Fibroblast of skin of abdomen (primary cell): ENCODE results near the gene TIMP2.
"Not testable (repeated sequence)": the region's sequence is repeated elsewhere in the genome, so short reads cannot be mapped to it uniquely, and the experiment has no call there.

Experiments used
- DNase-seq: peaks from one replicate; pipeline ENCODE4 v3.0.0-alpha.2; 2013

Gene TIMP2

DNA sequence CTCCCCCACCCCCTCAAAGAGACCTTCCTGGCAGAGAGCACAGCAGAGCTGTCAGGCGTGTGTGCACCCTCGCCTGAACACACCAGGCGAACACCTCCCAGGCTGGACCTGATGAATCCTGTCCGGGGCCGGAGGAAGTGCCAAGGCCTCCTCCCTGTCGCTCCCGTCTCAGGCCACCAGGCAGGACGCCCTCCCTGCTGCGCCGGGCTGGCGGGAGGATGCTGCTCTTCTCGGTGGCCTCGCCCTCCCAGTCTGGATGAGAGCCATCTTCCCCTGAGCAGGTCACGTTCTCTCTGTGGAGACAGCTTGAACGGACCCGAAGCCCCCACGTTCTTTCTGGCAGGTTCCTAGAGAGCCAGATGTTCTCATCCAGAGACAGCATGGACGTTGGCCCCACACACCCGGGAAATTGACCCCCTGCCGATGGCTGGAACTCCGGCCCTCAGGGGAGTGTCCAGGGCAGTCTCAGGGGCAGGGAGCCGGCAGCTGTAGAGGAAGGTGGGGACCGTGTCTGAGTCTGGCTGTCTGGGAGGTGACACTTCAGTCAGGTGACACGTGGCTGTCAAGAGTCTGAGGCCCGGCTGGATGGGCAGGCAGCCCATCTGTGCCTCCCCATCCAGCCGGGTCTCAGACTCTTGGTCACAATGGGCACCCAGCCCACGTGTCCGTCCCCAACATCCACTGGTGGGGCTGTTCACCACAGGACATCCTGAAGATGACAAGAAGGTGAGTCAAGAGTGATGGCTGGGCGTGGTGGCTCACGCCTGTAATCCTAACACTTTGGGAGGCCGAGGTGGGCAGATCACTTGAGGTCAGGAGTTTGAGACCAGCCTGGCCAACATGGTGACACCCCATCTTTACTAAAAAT, 5.0 kb upstream of the TIMP2 start:
- DNase-seq, result no peak

DNA sequence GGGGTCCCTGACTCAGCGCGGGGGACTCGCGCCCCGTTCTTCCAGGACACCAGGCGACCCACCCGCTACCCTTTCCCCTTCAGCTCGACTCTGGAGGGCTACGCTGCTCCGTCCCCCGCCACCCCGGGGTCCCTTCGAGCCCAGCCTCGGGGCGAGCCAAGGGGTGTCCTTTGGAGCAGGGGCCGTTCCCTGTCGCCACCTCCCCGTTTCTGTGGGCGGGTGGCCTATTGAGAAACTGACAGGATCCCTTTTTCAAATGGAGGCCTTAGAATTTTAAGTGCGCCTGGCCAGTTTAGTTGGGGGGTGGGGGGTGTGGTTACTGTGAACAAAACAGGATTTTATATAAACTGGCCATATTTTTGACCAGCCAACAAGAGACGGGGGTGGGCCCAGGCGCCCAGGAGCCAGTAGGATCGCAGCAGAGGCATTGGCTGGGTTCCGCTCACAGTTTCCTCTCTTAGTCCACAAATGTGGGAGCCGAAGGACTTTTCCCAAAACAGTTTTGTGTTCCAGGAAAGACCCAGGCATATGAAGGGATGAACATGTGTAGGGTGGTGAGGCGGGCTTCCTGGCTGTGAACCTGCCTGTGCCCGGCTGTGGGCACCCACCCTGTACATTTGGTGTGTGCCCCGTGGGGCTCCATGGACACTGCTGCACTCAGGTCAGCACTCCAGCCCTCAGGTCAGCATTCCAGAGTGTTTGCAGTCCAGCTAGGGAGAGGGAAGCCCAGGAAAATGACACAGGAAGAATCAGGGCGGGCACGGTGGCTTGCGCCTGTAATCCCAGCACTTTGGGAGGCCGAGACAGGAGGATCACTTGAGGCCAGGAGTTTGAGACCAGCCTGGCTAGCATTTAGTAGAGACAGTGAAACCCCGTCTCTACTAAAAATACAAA, 722 bp upstream of the TIMP2 start:
- DNase-seq, result peak; percentile 71

DNA sequence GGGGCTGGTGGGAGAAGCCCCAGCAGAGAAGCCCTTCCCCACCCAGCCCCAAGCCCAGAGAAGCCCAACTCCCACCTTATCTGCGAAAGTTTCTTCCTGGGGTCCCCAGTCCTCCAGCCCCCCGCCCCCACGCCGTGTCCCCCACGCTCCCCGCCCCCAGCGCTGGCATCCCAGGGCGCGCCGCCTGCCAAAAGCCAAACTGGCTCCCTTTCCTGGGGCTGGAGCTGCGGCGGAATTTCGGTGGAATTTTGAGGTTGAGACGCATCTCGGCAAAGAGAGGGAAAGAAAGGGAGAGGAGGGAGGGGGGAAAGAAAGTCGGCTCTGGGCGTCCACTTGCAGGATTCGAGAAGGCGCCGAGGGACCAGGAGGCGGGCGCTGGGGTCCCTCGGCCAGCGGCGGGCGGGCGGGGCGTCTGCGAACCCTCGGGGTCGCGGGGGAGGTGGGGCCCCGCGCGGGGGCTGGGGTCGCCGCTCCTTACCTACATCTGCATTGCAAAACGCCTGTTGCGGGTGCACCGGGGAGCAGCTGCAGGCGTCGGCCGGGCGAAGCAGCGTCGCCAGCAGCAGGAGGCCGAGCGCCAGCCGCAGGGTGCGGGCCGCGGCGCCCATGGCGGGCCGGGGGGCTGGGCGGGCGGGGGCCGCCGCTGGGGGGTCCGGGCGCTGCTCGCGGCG, 571 bp downstream of the TIMP2 start:
- peak; percentile 48 for DNase-seq

DNA sequence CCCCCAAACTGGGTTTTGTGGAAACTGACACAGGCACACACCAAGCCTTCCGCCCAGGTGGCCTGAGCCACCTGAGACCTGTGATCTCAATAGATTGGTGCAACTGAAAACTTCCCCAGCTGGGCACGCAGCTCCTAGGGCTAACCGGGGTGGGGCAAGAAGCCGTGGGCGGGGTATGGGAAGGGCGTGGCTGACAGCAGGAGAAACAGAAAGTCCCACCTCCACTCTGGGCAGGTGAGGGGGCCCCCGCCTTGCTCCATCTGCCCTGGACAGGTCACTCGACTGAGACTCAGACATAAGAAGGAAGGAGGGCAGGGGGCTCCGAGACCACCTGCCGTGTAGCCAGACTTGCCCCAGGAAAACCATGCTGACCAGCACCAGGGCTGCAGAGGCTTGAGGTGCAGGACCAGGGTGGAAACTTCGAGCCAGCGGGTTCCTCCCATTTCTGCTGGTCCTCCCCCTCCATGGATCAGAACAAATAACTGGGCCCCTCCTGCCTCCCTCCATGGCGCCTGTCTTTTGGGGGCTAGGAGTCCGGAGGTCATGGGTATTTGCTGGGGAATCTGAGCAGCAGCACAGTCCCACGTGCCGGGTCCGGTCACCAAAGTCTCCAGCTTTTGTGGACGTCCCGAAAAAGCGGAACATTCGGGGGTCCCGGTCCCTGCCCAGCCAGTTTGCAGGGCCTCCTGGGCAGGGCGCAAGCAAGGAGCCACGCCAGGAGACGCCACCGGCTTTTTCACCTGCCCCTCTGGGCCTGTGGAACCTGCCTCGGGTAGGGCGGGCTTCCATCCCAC, 1.3 kb downstream of the TIMP2 start:
- DNase-seq, result no peak

DNA sequence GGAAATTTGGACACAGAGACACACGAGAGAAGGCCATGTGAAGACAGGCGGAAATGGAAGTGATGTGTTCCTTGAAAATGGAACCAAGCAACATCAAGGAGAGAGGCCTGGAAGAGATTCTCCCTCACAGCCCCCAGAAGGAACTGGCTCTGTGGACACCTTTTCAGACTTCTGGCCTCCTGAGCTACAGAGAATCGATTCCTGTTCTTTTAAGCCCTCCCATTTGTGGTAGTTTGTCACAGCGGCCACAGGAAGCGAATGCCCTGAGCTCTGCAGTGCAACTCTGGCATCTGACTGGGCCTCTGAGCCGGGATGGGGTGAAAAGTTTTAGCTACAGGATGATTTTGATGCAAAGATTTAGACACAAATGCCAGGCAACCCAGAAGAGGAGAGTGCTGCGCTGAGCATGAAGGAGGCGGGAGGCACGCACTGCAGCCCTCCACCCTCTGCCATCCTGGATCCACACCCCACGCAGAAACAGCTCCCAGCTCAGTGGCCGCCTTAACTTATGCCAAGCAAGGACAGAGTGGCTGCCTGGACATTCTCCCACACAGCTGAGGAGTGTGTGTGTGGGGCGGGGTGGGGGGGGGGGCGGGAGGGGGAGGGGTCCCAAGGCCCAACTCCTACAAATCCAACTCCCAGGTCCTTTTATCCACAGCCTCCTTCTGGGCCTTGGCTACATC, 2.2 kb downstream of the TIMP2 start:
- no peak for DNase-seq

DNA sequence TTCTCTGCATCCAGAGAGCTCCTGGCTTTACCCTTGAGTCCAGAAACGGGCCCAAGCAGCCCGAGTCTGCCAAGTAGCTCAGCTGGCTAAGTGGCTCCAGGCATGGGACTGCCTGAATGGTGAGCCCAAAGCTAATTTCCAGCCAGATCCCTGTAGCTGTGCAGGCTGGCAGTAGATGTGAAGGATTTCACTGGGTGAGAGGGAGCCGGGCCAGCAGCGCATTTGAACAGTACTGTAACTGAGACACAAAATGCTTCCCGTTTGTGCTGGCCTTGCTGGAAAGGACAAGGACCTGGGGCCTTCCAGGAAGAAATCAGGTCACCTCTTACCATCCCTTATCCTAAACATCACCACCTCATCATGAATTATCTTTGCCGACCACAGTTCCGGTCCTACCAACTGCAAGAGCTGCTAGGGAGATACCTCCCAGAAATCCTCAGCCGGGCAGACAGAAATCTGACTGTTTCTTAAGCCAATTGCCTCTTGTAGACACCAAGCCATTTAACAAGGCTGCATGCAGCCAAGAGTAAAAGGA, 3.7 kb downstream of the TIMP2 start:
- no peak for DNase-seq

DNA sequence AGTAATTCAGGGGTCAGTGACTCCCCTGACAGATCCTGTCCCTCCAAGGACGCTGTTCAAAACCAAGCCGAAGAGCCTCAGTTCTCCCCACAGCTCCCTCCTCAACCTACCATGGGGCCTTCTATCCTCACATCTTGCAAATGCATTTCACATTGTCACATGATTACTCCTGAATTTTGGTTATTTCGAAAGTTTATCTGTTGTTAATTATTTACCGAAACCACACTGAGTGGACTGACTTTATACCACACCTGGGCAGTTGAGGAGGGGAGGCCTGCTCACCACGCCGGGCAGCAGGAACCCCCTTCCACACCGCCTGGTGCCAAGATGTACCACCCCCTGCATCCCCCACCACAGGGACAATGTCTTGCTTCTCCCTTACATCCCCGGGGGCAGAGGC, 4.7 kb downstream of the TIMP2 start:
- no peak for DNase-seq

DNA sequence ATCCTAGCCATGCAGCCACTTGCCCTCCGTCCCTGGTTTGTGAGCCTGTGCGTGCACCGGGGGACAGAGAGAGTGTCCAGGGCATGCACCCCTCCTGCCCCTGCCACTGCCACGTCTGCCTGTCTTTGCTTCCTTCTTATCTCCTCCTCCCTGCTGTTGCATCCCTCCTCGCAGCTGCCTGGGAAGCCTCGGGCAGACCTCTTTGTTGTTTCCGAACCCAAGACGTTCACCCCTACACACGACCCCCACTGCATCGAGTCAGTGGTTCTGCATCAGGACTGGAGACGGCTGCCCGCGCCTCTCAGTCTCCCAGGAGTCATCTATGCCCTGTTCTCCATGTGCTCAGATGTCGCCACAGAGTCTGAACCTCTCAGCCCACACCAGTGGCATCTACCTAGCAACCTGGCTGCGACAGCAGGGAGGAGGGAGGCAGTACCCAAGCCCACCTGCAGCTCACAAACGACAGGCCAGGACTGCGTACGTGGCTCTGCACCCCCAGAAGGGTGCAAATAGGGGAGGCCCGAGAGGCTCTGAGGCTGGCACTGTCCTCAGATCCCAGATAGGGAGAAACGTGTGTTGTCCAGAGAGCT, 5.2 kb downstream of the TIMP2 start:
- DNase-seq, result no peak

DNA sequence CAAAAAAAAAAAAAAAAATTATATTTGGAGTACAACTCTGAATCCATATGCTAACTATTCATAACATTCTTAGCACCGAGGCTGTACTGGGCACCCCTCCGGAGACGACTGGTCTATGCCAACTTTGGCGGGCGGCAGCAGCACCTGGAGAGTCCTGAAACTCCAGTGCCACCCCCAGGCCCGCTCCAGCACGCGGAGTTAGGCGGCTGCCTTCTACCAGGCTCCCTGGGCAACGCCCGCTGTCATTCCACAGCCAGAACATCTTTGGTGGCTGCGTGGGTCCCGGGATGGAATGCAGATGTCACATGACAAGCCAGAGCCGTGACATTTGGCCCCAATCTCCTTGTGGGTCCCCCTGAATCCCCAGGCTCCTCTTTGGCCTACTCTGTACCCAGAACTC, 6.2 kb downstream of the TIMP2 start:
- DNase-seq, result no peak

DNA sequence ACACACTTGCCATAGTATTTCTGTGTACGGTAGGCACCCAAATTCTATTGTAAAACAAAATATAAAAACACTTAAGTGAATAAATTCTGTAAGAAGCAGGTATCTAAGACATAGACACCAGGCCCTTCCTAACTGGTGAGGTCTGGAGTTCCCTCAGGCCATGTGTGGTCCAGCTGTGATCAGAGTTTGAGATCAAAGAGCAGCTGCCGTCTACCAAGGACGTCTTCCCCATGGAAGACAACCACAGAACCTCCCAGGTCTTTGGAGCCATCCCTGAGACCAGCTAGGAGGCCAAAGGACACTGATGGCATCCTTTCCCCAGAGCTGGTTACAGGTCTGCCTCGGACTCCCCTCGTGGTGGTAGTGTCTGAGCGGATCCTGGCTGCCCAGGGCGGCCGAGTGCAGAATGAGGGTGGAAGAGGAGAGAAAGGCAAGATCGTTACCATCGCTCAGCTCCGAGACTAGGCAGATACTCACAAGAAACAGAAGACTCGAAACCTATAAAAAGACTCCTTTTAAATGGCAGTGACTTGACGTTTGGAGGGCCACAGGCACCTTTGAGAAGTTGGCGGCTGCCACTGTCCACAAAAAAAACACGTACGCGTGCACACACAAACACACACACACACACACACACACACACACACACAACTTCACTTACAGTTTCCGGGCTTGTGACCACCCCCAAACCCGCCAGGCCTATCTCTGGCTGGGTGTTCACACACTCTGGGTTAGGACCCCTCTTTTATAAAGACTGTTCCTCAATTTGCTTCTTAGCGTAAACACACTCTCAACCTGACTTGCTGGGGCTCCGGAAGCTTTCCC, 7.5 kb downstream of the TIMP2 start:
- DNase-seq, result no peak

DNA sequence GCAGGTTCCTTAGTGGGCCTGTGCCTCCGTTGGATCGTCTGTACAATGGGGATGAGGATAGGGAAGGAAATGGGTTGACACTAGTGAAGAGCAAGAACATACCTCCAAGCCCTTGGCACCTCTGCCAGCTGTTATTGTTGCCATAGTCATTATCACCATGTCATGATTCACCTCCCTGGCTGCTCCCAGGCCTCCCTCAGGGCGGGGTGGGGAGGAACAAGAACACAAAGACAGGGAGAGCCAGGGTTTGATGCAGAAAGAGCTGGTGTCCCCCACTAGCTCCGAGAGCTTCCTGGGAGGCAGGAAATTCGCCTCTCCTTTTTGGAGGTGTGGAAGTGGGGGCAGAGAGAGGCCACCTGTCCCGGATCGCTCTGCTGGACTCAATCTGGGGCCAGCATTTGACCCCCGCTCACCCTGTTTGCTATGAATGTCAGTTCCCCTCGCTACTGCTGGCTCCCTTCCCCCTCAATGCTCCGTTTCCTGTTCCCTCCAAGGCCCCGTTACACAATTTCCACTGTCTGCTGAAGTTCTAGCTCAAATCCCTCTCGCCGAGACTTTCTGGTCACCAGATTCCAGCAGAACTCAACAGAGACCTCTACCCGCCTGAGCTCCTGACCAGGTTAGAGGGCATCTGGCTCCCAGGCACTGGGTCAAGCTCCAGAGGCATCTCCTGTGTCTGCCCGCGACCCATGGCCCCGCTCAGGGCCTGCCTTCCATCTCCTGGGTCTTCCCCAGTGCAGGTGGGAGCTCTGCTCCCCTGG, 9.1 kb downstream of the TIMP2 start:
- DNase-seq, result peak; percentile 36

DNA sequence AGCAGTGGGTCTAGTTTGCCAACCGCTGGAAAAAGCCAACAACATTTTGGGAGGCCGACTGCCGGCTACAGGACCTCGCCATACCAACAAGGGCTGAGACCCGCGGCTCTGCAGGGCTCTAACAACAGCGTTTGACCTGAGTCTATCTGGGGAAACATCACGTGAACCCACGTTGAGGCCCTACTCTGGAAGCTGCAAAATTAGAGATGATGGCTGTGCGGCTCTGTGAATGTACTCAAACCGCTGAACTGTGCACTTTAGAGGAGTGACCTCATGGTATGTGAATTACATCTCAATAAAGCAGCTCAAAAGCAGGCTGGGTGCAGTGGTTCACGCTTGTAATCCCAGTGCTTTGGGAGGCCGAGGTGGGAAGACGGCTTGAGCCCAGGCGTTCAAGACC, 12.1 kb downstream of the TIMP2 start:
- DNase-seq, result no peak

DNA sequence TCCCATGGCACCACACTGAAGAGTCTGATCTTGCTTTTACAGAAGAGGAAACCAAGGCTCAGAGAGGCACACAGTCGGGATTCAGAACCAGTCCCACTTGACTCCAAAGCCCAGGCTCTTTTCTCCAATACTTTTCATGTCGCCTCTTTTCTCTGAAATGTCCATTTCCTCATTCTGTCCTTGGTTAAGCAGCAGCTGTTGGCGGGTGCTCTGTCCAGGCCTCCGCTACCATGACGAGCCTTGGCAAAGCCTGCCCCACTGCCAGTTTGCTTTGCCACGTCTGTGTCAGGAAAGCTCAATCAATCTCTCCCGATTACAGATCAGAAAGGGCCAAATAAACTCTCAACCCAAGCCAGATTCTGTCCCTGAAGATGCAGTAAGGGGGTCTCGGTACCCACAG, 13.1 kb downstream of the TIMP2 start:
- DNase-seq, result no peak

DNA sequence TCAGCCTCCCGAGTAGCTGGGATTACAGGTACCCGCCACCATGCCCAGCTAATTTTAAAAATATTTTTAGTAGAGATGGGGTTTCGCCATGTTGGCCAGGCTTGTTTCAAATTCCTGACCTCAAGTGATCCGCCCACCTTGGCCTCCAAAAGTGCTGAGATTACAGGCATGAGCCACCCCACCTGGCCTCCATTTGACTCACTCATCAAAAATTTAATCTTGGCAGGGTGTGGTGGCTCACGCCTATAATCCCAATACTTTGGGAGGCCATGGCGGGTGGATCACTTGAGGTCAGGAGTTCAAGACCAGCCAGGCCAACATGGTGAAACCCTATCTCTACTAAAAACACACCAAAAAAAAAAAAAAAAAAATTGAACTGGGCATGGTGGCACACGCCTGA, 13.6 kb downstream of the TIMP2 start:
- not testable (repeated sequence) for DNase-seq

DNA sequence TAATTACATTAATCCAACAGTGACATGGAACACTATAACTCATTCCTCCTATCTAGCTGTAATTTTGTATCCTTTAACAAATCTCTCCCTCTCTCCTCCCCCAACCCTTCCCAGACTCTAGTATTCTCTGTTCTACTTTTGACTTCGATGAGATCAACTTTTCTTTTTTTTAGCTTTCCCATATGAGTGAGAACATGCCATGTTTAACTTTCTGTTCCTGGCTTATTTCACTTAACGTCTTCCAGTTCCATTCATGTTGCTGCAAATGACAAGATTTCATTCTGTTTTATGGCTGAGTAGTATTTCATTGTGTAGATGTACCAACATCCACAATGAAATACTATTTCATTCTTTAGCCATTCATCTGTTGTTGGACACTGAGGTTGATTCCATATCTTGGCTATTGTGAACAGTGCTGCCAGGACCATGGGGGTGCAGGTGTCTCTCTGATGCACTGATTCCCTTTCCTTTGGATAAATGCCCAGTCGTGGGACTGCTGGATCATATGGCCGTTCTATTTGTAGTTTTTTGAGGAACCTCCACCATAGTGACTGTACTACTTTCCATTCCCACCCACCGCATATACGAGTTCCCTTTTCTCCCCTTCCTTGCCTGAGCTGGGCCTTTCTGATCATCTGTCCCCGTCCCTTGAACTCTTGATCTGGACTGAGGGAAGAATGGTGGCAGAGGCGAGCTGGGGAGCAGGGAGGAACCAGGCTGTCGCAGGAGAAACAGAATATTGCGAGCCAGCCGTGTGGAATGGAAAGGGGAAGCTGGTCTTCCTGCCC, 14.5 kb downstream of the TIMP2 start:
- no peak for DNase-seq

DNA sequence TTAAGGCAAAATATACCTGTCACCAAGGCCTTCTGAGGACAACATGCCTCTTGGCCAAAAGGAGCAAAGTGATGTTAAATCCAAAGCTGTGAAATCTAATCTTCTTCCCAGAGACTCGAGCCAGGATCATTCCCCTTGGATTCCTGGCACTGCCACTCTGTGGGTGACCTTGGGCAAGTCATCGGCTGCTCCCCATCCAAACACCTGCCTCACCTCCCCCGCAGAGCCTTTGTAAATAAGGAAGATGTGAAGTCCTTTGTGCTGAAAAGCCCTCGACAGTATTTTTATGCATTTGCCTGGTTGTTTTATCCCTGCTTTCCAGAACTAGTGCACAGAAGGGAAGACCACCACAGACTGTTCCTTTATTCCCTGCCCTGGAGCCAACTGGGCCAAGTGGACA, 16.8 kb downstream of the TIMP2 start:
- DNase-seq, result no peak

DNA sequence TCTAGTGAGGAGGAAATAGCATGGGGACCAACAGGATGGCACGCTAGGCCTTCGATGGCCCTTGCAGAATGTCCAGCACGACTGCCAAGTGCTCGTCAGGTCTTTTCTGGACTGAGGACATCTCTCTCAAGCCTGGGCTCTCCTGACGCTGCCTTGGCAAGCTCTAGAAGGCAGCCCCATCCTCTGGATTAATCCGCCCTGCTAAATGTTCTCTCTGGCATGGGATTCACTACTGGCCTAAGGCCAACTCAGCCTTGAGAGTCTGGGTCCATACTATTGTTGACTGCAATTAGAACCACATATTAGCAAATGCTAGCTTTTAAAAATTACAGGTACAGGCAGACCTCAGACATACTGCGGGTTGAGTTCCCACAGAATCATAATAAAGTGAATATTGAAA, 19.6 kb downstream of the TIMP2 start:
- no peak for DNase-seq

DNA sequence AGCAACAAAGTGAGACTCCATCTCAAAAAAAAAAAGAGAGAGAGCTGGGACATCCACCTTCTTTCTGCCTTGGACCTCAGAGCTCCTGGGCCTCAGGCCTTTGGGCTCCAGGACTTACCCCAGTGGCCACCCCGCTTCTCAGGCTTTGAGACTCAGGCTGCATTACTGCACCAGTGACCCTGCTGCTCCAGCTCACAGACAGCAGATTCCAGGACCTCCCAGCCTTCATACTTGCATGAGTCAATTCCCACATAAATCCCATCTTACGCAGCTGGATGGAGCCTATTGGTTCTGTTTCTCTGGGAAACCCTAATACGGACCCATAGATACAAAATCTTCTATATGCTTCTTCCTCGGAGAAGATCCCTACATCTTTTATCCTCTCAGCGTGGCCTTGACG, 20.1 kb downstream of the TIMP2 start:
- DNase-seq, result no peak

DNA sequence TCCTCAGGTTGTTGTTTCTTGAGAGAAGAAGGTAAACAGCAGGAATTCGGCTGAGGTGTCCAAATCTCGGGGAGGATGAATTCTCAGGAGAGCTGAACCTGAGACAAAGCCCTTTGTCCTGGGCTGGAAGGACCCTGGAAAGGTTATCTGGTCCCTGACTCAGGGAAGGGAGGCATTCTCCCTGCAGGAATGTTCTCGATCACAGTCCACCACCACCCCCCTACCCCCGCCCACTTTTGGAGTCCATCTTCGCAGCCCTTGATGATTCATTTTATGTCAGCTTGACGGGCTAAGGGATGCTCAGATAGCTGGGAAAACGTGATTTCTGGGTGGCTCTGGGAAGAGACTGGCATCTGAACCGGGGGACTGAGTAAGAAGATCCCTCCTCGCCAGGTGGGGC, 20.8 kb downstream of the TIMP2 start:
- DNase-seq, result no peak
